ENCODE measurements around the gene TARS2. TPM values are rescaled to one million over a fixed set of nuclear protein-coding genes. Genes with fewer than 3 reads are reported as not detected.

The TARS2 gene
- total RNA-seq, 6 experiments from 2014 or later, result 16.1 to 32.1 (median 22.4) TPM

- Histone ChIP-seq H3K27me3 (no peaks in the 10 kb centered on the region), H3K4me1 (peaks cover 0 to 39% (median 10%) of the 10 kb centered on the region in 4 donors), H3K36me3 (peaks cover 0 to 6% (median 0%) of the 10 kb centered on the region in 4 donors), H3K9me3 (no peaks in the 10 kb centered on the region), H3K4me3 (no peak overlapping the region), H3K27ac (peak overlapping the region; percentile 37 to 76 (median 68))
- ATAC-seq (no peak), DNase-seq (peak in 2 of 3 donors; percentile 35 to 51)
- WGBS (ENCODE audit: insufficient coverage, low coverage, low lambda C conversion rate, missing lambda C conversion rate), result 80% methylated on average over 2 of the region's 12 CpGs
- TF ChIP-seq CTCF (IDR thresholded peaks at IDR 0.05), result no peak
- no peak for TF ChIP-seq POLR2A (IDR thresholded peaks at IDR 0.05)
- intact Hi-C loops (cut with DNase I), result no loop called here
These were observed 65.7 kb downstream of the TARS2 start for GRCh38 chr1:150552911-150553289.

GRCh38 chr1:150553392-150554085 is 66.3 kb downstream of the TARS2 start:
- TF ChIP-seq POLR2A (IDR thresholded peaks at IDR 0.05), result no peak
- no peak for TF ChIP-seq CTCF (IDR thresholded peaks at IDR 0.05)
- Histone ChIP-seq H3K9me3 (no peaks in the 10 kb centered on the region), H3K4me3 (no peak overlapping the region), H3K4me1 (peaks cover 0 to 33% (median 10%) of the 10 kb centered on the region in 4 donors), H3K36me3 (peaks cover 0 to 6% (median 0%) of the 10 kb centered on the region in 4 donors), H3K27me3 (no peaks in the 10 kb centered on the region), H3K27ac (peak overlapping the region in 1 of 3 donors; percentile 76)
- DNase-seq (peak in 1 of 3 donors; percentile 49), ATAC-seq (no peak)
- intact Hi-C loops (cut with DNase I), result no loop called here
- 60% methylated on average over 1 of the region's 23 CpGs for WGBS (ENCODE audit: insufficient coverage, low coverage, low lambda C conversion rate, missing lambda C conversion rate)

GRCh38 chr1:150554086-150554452 is 66.8 kb downstream of the TARS2 start:
- TF ChIP-seq POLR2A (IDR thresholded peaks at IDR 0.05) (no peak), CTCF (IDR thresholded peaks at IDR 0.05) (no peak)
- intact Hi-C loops (cut with DNase I), result no loop called here
- 100% methylated on average over 3 of the region's 8 CpGs for WGBS (ENCODE audit: insufficient coverage, low coverage, low lambda C conversion rate, missing lambda C conversion rate)
- Histone ChIP-seq H3K9me3 (no peaks in the 10 kb centered on the region), H3K4me3 (no peak overlapping the region), H3K36me3 (peaks cover 0 to 10% (median 0%) of the 10 kb centered on the region in 4 donors), H3K27ac (no peak overlapping the region), H3K4me1 (peaks cover 0 to 33% (median 10%) of the 10 kb centered on the region in 4 donors), H3K27me3 (no peaks in the 10 kb centered on the region)
- DNase-seq (peak in 1 of 3 donors; percentile 48), ATAC-seq (no peak)

- H3K27me3 ChIP-seq, result no peaks in the 10 kb centered on the region
- H3K27ac ChIP-seq, result no peak overlapping the region
- DNase-seq, result no peak
- no peaks in the 10 kb centered on the region for H3K9me3 ChIP-seq
- peaks cover 0 to 10% (median 0%) of the 10 kb centered on the region in 4 donors for H3K36me3 ChIP-seq
- H3K4me3 ChIP-seq, result no peak overlapping the region
- no peak for ATAC-seq
- peaks cover 0 to 40% (median 13%) of the 10 kb centered on the region in 4 donors for H3K4me1 ChIP-seq
- WGBS (ENCODE audit: insufficient coverage, low coverage, low lambda C conversion rate, missing lambda C conversion rate), result 73% methylated on average over 4 of the region's 19 CpGs
- intact Hi-C loops (cut with DNase I), result no loop called here
- TF ChIP-seq POLR2A (IDR thresholded peaks at IDR 0.05), result no peak
These were observed 68.2 kb downstream of the TARS2 start for GRCh38 chr1:150555198-150555970.
